GM12872 (cell line): ENCODE data around the gene ACO2.
A peak's percentile ranks its signal among the peaks of the same experiment; 100 is the strongest.

ENCODE experiments used
- TF ChIP-seq, protein P1 (sequence below): IDR thresholded peaks from 3 replicates; pipeline ENCODE4 v1.5.1; 2011; ENCODE audit warnings: low read depth, mild to moderate bottlenecking, low read length, moderate library complexity; ENCODE audit not compliant: insufficient read depth

Gene ACO2

DNA sequence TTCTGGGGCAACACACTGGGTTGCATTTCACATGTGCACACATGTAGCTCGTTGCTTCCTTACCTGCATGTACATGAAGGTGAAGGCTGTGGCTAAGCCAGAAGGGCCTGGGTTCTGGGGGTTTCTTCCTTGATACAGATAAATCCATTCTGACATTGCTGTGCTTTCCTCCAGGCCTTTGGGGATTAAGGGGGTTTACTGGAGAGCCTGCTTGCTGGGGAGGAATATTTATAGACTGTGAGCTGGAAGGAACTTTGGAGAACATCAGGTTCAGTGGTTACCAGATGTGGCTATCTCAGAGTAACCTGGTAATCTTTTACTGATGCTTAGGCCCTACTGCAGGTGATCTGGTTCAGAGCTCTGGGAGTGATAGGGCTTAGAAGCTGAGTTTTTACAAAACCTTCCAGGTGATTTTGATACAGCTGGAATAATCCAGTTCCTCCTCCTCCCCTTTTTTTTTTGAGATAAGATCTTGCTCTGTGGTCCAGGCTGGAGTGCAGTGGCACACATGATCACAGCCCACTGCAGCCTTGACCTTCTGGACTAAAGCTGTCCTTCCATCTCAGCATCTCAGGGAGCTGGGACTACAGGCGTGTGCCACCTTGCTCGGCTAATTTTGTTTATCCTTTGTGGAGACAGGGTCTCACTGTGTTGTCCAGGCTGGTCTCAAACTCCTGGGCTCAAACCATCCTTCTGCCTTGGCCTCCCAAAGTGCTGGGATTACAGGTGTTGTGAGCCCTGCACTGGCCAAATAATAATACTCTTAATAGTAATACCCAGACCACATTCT is 19.9 kb downstream of the ACO2 start:
- TF ChIP-seq, protein P1, sequence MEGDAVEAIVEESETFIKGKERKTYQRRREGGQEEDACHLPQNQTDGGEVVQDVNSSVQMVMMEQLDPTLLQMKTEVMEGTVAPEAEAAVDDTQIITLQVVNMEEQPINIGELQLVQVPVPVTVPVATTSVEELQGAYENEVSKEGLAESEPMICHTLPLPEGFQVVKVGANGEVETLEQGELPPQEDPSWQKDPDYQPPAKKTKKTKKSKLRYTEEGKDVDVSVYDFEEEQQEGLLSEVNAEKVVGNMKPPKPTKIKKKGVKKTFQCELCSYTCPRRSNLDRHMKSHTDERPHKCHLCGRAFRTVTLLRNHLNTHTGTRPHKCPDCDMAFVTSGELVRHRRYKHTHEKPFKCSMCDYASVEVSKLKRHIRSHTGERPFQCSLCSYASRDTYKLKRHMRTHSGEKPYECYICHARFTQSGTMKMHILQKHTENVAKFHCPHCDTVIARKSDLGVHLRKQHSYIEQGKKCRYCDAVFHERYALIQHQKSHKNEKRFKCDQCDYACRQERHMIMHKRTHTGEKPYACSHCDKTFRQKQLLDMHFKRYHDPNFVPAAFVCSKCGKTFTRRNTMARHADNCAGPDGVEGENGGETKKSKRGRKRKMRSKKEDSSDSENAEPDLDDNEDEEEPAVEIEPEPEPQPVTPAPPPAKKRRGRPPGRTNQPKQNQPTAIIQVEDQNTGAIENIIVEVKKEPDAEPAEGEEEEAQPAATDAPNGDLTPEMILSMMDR = no peak

DNA sequence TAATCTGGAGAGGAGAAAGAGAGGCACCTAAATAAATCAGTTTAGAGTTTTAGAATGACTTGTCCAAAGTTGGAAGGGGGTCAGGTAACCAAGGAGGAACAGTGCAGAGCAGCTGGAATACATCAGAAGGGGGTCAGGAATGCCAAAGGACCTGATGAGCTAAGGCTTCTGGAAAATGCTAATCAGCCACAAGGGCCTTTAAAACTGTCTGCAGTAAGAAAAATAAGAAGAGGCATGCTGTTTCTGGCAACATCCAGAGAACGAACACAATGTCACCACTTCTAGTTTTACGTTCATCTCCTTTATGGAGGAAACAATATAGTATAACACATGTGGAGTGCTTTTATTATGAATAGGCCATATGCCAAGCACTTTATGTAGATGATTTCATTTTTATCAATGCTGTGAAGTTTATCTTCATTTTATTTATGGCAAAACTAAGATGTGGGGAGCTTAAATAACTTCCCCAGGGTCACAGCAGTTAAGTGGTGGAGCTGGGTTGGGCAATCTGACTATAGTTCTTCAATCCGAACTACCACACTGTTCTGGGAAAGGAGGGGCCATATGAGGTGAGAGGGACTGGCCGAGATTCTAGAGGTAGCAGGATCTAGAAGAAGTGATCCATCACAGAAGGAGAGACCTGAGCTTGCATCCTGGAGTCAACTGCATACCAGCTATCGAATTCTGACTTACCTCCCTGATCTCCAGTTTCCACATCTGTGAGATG is 22.6 kb downstream of the ACO2 start:
- TF ChIP-seq, protein P1 = no peak

DNA sequence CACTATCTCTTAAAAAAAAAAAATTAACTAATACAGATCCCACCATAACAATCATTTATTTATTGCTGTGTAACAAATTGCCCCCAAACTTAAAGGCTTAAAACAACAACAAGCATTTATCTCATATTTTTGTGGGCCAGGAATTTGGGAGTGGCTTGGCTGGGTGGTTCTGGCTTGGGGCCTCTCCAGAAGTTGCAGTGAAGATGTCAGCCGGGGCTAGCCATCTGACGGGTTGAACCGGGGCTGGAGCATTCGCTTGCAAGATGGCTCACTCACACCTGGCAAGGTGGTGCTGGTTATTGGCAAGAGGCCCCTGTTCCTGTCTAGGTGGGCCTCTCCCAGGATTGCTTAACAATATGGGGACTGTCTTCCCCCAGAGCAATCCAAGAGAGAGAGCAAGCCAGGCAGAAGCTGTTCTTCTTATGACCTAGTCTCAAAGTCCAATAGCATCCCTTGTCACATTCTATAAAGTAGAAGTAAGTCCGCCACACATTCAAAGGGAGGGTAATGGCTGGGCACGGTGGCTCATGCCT is 29.5 kb downstream of the ACO2 start:
- TF ChIP-seq, protein P1 = no peak

DNA sequence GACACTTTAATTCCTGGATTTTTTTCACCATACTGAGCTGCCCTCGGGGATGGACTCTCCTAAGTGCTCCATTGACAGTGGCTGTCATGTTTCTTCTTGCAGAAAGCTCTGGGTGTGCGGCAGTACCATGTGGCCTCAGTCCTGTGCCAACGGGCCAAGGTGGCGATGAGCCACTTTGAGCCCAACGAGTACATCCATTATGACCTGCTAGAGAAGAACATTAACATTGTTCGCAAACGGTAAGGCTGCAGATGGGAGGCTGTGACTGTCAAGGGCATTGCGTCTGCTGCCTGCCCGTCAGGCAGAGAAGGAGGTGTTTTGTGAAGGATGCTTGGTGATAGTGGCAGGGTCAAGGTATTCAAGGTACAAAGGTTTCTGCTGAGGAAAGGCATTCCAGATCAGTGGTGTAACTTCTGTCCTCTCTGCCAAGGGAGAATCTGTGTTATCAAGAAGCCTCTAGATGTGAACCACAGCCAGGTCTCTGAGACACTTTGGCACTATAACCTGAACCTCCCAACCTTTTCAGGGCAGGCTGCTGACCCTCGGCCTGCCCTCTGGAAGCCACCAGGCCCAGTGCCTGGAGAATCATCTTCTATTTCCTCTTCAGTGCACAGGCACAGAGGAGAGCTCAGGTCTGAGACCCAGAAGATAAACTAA is 30.8 kb downstream of the ACO2 start:
- TF ChIP-seq, protein P1 = no peak

DNA sequence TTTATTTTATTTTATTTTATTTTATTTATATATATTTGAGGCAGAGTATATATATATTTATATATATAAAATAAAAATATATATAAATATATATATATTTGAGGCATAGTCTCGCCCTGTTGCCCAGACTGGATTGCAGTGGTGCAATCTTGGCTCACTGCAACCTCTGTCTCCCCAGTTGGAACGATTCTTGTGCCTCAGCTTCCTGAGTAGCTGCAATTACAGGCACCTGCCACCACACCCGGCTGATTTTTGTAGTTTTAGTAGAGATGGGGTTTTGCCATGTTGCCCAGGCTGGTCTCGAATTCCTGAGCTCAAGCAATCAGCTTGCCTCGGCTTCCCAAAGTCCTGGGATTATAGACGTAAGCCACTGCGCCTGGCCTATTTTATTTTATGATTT is 31.4 kb downstream of the ACO2 start:
- TF ChIP-seq, protein P1 = no peak

DNA sequence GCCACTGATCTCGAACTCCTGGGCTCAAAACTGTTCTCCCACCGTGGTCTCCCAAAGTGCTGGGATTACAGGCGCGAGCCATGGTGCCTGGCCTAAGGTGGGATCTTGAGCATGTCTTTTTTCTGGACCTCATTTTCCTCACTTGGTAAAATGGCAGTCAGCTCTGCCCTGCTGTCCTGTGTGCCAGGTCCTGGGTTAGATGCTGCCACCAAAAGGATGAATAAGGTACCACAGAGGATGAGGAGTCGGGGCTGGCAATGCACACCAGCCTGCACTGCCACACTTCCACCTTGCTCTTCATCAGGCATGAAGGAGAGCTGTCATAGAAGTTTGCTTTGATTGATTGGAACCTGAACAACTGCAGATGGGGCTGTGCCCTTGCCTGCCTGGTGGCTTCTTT is 32.3 kb downstream of the ACO2 start:
- TF ChIP-seq, protein P1 = peak; percentile 69

DNA sequence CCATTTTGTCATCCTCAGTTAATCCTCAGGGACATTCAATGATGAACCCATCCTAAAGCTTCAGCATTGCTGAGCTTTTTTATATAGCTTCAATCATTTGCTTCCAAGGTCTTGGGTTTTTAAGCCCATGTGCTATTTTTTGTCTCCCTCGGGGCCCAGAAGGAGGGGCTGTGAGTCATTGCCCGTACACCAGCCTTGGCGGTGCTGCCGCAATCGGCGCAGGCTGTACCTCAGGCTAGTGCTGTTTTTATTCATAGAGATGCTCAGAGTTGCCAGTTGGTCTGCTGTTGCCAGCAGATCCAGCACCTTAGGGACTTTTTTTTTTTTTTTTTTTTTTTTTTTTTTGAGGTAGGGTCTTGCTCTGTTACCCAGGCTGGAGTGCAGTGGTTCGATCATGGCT is 35.5 kb downstream of the ACO2 start:
- TF ChIP-seq, protein P1 = no peak
